Naive thymus-derived CD4-positive, alpha-beta T cell (primary cell): ENCODE results near the gene SLC13A3. TPM values are rescaled to one million over a fixed set of nuclear protein-coding genes. Genes with fewer than 3 reads are reported as not detected.

Experiments used
- ATAC-seq: fragments of 150-1000 bp; cut with Tn5 transposase; 2 replicates; pipeline ENCODE4 v1.10.0; 2021; ENCODE audit warnings: mild to moderate bottlenecking, moderate library complexity
- CTCF ChIA-PET: fragments of 350-600 bp; sonication (Branson Sonifier 250); formaldehyde crosslinking; loops from one replicate; lab custom pipeline; 2021; ENCODE audit warnings: antibody characterized with exemption; lab: Charles Lee
- POLR2A ChIA-PET: fragments of 350-600 bp; sonication (Branson Sonifier 250); formaldehyde crosslinking; loops from one replicate; lab custom pipeline; 2021; ENCODE audit warnings: antibody characterized with exemption, inconsistent platforms; lab: Charles Lee
- DNase-seq, 9 donors: peaks; one replicate each; pipeline versions ENCODE4 v3.0.0 to v3.0.0-alpha.2; 2020 to 2022; ENCODE audit warnings: mixed read lengths in 1 of 9
- H3K27ac ChIP-seq: one replicate; pipeline ENCODE4 v1.7.0; 2013; ENCODE audit warnings: mild to moderate bottlenecking, low read depth, low read length, moderate library complexity
- H3K27me3 ChIP-seq, 2 donors: one replicate each; pipeline ENCODE4 v1.7.0; 2013; ENCODE audit warnings: low read length in 2 of 2, mild to moderate bottlenecking in 2 of 2, moderate library complexity in 2 of 2; ENCODE audit not compliant: control insufficient read depth in 2 of 2, insufficient read depth in 2 of 2
- H3K36me3 ChIP-seq, 3 experiments: 1 replicate in 2 of 3; 2 replicates in 1 of 3; pipeline ENCODE4 v1.7.0; 2013; ENCODE audit warnings: low read length in 3 of 3, mild to moderate bottlenecking in 3 of 3, moderate library complexity in 1 of 3; ENCODE audit not compliant: insufficient read depth in 3 of 3, control insufficient read depth in 2 of 3
- H3K4me1 ChIP-seq, 2 donors: one replicate each; pipeline ENCODE4 v1.7.0; 2013; ENCODE audit warnings: low read length in 2 of 2, mild to moderate bottlenecking in 2 of 2, moderate library complexity in 1 of 2; ENCODE audit not compliant: control insufficient read depth in 2 of 2, insufficient read depth in 2 of 2
- H3K4me3 ChIP-seq: 2 replicates; pipeline ENCODE4 v1.7.0; 2013; ENCODE audit warnings: mild to moderate bottlenecking, low read length
- H3K9me3 ChIP-seq, 3 experiments: 1 replicate in 2 of 3; 2 replicates in 1 of 3; pipeline ENCODE4 v1.7.0; 2013; ENCODE audit warnings: low read length in 3 of 3; ENCODE audit not compliant: control insufficient read depth in 2 of 3
- H3K27ac Mint-ChIP-seq, 9 donors: one replicate each; pipeline ENCODE4 v1.8.0; 2020 to 2022; ENCODE audit warnings: mixed read lengths in 9 of 9, mild to moderate bottlenecking in 8 of 9, moderate library complexity in 5 of 9, inconsistent platforms in 2 of 9
- H3K27me3 Mint-ChIP-seq, 5 donors: one replicate each; pipeline ENCODE4 v1.8.0; 2021 to 2022; ENCODE audit warnings: mixed read lengths in 5 of 5, mild to moderate bottlenecking in 1 of 5
- H3K36me3 Mint-ChIP-seq, 5 donors: one replicate each; pipeline ENCODE4 v1.8.0; 2020 to 2022; ENCODE audit warnings: mixed read lengths in 5 of 5, mild to moderate bottlenecking in 3 of 5, inconsistent platforms in 1 of 5
- H3K4me1 Mint-ChIP-seq, 7 donors: one replicate each; pipeline ENCODE4 v1.8.0; 2020 to 2022; ENCODE audit warnings: mixed read lengths in 7 of 7, mild to moderate bottlenecking in 3 of 7, inconsistent platforms in 1 of 7
- H3K4me3 Mint-ChIP-seq, 10 donors: one replicate each; pipeline ENCODE4 v1.8.0; 2020 to 2022; ENCODE audit warnings: mild to moderate bottlenecking in 10 of 10, mixed read lengths in 10 of 10, moderate library complexity in 6 of 10, inconsistent platforms in 2 of 10
- H3K9me3 Mint-ChIP-seq, 11 donors: one replicate each; pipeline ENCODE4 v1.8.0; 2020 to 2022; ENCODE audit warnings: mixed read lengths in 11 of 11, mild to moderate bottlenecking in 4 of 11, inconsistent platforms in 1 of 11, moderate library complexity in 1 of 11
- intact Hi-C, 2 donors: fragments of 100-400 bp; cut with micrococcal nuclease; formaldehyde crosslinking; loops; one replicate each; pipeline ENCODE4 v1.15.1; 2023
- polyA plus RNA-seq, 2 donors: library from polyadenylated mRNA; unstranded; fragments of 300-500 nt; fragmentation: Illumina TruSeq; gene quantifications; one replicate each; pipeline ENCODE4 v1.2.3, GENCODE V29; 2021
- total RNA-seq, 6 experiments: library from RNA in 5 of 6; stranded (reverse) in 5 of 6; gene quantifications; 1 replicate in 5 of 6; 2 replicates in 1 of 6; pipeline ENCODE4 v1.2.3 and lab custom pipeline; 2021 to 2026

SLC13A3 gene
- total and polyA plus RNA-seq, 7 experiments from 2014 or later = 0.16 to 0.41 (median 0.30) TPM; not detected in 3

- intact Hi-C loops = no loop called here
- no peaks in the 10 kb centered on the region for H3K9me3 ChIP-seq
- Mint-ChIP-seq H3K4me3 (no peak overlapping the region), H3K27ac (no peak overlapping the region), H3K36me3 (peaks cover 0 to 4% (median 0%) of the 10 kb centered on the region in 5 donors), H3K9me3 (peaks cover 0 to 10% (median 0%) of the 10 kb centered on the region in 11 donors), H3K4me1 (peaks cover 0 to 5% (median 0%) of the 10 kb centered on the region in 7 donors), H3K27me3 (peaks cover 30 to 74% (median 34%) of the 10 kb centered on the region in 5 donors)
- peaks cover 0 to 2% of the 10 kb centered on the region in 2 donors for H3K27me3 ChIP-seq
- H3K4me3 ChIP-seq = no peak overlapping the region
- H3K36me3 ChIP-seq = no peaks in the 10 kb centered on the region
- ChIA-PET CTCF (no interaction called here), POLR2A (no interaction called here)
- no peak overlapping the region for H3K27ac ChIP-seq
- no peaks in the 10 kb centered on the region for H3K4me1 ChIP-seq
- DNase-seq (no peak), ATAC-seq (no peak)
Measured at GRCh38 chr20:46648903-46649649, 2.2 kb downstream of the SLC13A3 start.

DNA sequence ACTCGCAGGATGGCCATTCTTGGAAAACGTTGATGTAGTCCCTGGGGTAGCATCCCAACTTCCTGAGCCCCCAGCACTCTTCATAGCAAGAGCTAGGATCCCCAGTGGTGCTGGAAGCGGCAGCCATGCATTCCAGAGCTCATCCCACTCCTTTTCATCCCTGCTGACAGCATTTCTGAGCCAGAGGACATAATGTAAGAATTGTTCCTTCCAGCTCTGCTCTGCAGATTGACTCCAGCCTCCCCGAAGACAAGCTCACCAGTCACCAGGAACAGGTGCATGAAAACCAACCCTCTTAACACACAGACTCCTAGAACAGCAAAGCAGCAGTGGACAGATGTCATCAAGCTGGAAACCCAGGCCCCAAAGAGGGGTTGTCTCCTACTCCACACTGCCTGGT, 3.8 kb downstream of the SLC13A3 start:
- DNase-seq (no peak), ATAC-seq (no peak)
- Mint-ChIP-seq H3K27me3 (peaks cover 18 to 60% (median 26%) of the 10 kb centered on the region in 5 donors), H3K4me3 (no peak overlapping the region), H3K27ac (no peak overlapping the region), H3K36me3 (peaks cover 0 to 4% (median 0%) of the 10 kb centered on the region in 5 donors), H3K4me1 (peaks cover 0 to 5% (median 0%) of the 10 kb centered on the region in 7 donors), H3K9me3 (peaks cover 0 to 10% (median 0%) of the 10 kb centered on the region in 11 donors)
- Histone ChIP-seq H3K27me3 (peaks cover 0 to 2% of the 10 kb centered on the region in 2 donors), H3K4me3 (no peak overlapping the region), H3K9me3 (no peaks in the 10 kb centered on the region), H3K36me3 (no peaks in the 10 kb centered on the region), H3K4me1 (no peaks in the 10 kb centered on the region), H3K27ac (no peak overlapping the region)
- intact Hi-C loops = no loop called here
- POLR2A ChIA-PET = no interaction called here
- CTCF ChIA-PET = interaction anchor here (0.6 kb wide), 1 partner anchor 94 kb away, joined by 3 read pairs; no protein-coding TSS in a partner anchor

DNA sequence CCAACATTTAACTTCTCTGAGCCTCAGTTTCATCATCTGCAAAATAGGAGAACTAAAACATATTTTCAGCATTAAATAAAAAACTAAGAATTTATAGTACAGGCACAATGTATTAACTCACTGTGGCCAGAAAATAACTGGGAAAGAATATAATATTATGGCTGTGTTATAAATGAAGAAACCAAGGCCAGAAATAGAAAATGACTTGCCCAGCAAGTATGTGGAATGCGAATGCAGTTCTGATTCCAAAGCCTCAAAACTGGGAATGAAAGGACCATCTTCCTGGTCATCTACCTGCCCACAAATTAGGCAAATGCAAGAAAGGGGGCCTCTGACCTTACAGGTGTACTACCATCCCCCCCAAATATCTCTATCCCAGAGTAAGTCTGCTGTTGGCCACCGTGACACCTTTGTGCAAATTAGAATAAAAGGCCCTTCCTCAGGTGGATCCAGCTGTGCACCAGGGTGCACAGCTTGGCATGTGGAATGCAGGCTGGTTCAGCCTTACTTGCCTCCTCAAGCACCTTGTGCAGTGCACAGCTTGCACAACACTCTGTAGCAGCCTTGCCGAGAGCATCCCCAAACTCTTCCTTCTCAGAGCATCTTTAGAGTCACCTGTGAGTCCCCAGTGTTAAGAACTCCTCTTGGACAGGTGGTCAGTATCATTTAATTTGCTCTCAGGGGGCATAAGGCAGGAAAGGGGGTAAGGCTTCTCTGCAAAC, 4.4 kb downstream of the SLC13A3 start:
- Mint-ChIP-seq H3K27me3 (peaks cover 14 to 54% (median 25%) of the 10 kb centered on the region in 5 donors), H3K4me3 (no peak overlapping the region), H3K9me3 (peaks cover 0 to 8% (median 0%) of the 10 kb centered on the region in 11 donors), H3K27ac (no peak overlapping the region), H3K36me3 (peaks cover 0 to 4% (median 0%) of the 10 kb centered on the region in 5 donors), H3K4me1 (peaks cover 0 to 5% (median 0%) of the 10 kb centered on the region in 7 donors)
- Histone ChIP-seq H3K4me3 (no peak overlapping the region), H3K27me3 (peaks cover 0 to 2% of the 10 kb centered on the region in 2 donors), H3K9me3 (no peaks in the 10 kb centered on the region), H3K4me1 (no peaks in the 10 kb centered on the region), H3K36me3 (no peaks in the 10 kb centered on the region), H3K27ac (no peak overlapping the region)
- ATAC-seq (no peak), DNase-seq (no peak)
- CTCF ChIA-PET = no interaction called here
- POLR2A ChIA-PET = no interaction called here
- intact Hi-C loops = no loop called here

DNA sequence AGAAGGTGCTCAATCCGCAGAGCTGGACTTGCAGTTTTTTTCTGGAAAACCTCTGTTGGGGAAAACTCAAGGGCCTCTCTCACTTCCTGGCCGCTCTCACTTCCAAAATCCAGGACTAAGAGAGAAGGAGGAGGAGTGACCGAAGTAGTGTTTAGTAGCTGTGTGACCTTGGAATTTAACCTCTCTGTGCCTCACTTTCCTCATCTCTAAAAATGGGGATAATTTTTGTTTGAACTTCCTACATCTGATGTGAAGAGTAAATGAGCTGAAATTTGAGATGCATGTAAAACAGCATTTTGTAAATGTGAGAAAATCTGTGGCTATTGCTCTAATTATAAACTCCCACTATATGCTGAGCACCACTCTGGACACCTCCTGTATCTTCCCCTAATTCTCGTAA, 5.1 kb downstream of the SLC13A3 start:
- no peaks in the 10 kb centered on the region for H3K36me3 ChIP-seq
- H3K36me3 Mint-ChIP-seq = peaks cover 0 to 4% (median 0%) of the 10 kb centered on the region in 5 donors
- H3K4me1 ChIP-seq = no peaks in the 10 kb centered on the region
- H3K9me3 Mint-ChIP-seq = peaks cover 0 to 6% (median 0%) of the 10 kb centered on the region in 11 donors
- no peak for DNase-seq
- no peak overlapping the region for H3K27ac Mint-ChIP-seq
- peaks cover 0 to 2% of the 10 kb centered on the region in 2 donors for H3K27me3 ChIP-seq
- CTCF ChIA-PET = no interaction called here
- POLR2A ChIA-PET = no interaction called here
- H3K9me3 ChIP-seq = no peaks in the 10 kb centered on the region
- no peak for ATAC-seq
- peaks cover 0 to 5% (median 0%) of the 10 kb centered on the region in 7 donors for H3K4me1 Mint-ChIP-seq
- H3K4me3 ChIP-seq = no peak overlapping the region
- H3K27ac ChIP-seq = no peak overlapping the region
- intact Hi-C loops = no loop called here
- no peak overlapping the region for H3K4me3 Mint-ChIP-seq
- peaks cover 15 to 53% (median 23%) of the 10 kb centered on the region in 5 donors for H3K27me3 Mint-ChIP-seq

DNA sequence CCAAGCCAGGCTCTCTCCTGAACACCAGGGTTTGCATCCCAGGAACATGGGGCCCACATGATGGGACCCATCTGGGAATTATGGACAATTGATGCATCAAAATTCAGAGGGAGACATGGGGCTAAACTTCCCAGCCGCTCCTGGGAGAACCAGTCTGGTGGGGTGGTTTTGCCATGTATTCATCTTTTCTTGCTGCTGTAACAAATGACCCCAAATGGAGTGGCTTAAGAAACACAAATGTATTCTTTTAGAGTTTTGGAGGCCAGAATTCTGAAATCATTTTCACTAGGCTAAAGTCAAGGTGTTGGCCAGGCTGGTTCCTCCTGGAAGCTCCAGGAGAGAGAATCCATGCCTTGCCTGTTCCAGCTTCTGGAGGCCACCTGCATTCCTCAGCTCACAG, 6.5 kb downstream of the SLC13A3 start:
- Mint-ChIP-seq H3K36me3 (no peaks in the 10 kb centered on the region), H3K27ac (no peak overlapping the region), H3K4me1 (no peaks in the 10 kb centered on the region), H3K27me3 (peaks cover 5 to 39% (median 10%) of the 10 kb centered on the region in 5 donors), H3K9me3 (no peaks in the 10 kb centered on the region), H3K4me3 (no peak overlapping the region)
- CTCF ChIA-PET = no interaction called here
- intact Hi-C loops = no loop called here
- no peaks in the 10 kb centered on the region for H3K36me3 ChIP-seq
- no peak overlapping the region for H3K27ac ChIP-seq
- ATAC-seq (no peak), DNase-seq (no peak)
- POLR2A ChIA-PET = no interaction called here
- no peaks in the 10 kb centered on the region for H3K27me3 ChIP-seq
- no peaks in the 10 kb centered on the region for H3K9me3 ChIP-seq
- H3K4me3 ChIP-seq = no peak overlapping the region
- H3K4me1 ChIP-seq = no peaks in the 10 kb centered on the region

DNA sequence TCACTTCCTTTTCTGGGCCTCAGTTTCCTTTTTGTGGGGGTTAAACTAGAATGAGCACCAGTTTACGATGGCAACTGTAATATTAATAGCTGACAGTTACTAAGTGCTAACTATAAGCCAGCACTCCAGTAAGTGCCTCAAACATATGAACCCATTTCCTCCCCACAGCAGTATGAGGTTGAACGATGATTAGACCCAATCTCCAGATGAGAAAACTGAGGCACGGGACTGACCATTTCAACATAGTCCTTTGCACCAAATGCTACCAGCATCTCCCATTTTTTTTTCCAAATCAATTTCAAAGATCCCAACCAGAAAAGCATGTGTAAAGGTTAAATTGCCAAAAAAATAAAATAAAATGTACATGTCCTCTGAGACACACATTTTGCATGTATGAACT, 7.1 kb downstream of the SLC13A3 start:
- intact Hi-C loops = no loop called here
- no peaks in the 10 kb centered on the region for H3K4me1 ChIP-seq
- Mint-ChIP-seq H3K27ac (no peak overlapping the region), H3K4me1 (no peaks in the 10 kb centered on the region), H3K27me3 (peaks cover 3 to 33% (median 10%) of the 10 kb centered on the region in 5 donors), H3K4me3 (no peak overlapping the region), H3K9me3 (no peaks in the 10 kb centered on the region), H3K36me3 (no peaks in the 10 kb centered on the region)
- H3K27me3 ChIP-seq = no peaks in the 10 kb centered on the region
- no peak overlapping the region for H3K27ac ChIP-seq
- ChIA-PET POLR2A (no interaction called here), CTCF (no interaction called here)
- ATAC-seq = no peak
- no peak for DNase-seq
- H3K4me3 ChIP-seq = no peak overlapping the region
- no peaks in the 10 kb centered on the region for H3K9me3 ChIP-seq
- H3K36me3 ChIP-seq = no peaks in the 10 kb centered on the region
